Activated CD4-positive, CD25-positive, alpha-beta regulatory T cell (primary cell): ENCODE measurements around the gene TRAP1.

Experiments
- DNase-seq, 4 experiments: peaks; one replicate each; lab custom pipeline; 2025; lab: John Stamatoyannopoulos, UW

Gene TRAP1

GRCh38 chr16:3713587-3714242, 3.6 kb downstream of the TRAP1 start:
- DNase-seq: no peak

DNA sequence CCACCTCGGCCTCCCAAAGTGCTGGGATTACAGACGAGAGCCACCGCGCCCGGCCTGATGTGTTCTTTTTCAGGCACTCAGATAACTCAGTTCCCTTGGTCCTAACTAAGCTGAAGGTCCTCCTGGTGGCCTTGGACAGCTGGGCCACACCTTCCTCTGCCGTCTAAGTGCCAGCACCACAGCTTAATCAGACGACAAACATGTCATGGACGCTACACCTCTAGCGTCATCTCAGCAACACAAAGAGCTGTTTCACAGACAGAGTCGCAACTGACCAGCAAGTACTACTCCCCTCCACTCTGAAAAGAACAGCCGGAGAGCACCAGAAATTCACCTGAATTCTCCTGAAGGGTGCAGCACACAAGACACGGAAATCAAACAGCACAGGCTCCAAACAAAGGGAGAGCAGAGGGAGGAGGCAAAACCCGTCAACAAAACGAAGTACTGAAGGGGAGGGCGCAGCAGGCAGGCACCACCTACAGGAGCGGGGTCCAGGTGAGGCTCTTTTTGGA, 4.4 kb downstream of the TRAP1 start:
- no peak for DNase-seq

DNA sequence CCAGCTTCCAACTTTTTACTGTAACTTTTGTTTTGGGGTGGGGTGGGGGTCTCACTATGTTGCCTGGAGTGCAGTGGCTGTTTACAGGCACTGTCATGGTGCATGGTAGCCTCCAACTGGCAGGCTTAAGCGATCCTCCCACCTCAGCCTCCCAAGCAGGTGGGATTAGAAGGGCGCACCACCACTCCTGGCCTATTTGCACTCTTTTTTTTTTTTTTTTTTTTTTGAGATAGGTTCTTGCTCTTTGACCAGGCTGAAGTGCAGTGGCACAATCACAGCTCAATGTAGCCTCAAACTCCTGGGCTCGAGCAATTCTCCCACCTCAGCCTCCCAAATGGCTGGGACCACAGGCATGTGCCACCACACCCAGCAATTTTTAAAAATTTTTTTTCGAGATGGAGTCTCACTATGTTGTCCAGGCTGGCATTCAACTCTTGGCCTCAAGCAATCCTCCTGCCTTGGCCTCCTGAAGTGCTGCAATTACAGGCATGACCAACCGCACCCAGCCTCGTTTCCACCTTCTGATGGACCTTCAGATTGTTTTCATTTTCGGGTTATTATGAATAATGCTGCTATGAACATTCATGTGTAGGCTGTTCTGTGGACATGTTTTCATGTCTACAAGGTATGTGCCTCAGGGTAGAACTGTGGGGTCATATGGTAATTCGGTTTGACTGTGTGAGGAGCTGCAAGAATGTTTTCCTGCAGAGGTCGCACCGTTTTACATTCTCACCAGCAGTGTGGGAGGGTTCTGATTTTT, 10.9 kb downstream of the TRAP1 start:
- no peak for DNase-seq

DNA sequence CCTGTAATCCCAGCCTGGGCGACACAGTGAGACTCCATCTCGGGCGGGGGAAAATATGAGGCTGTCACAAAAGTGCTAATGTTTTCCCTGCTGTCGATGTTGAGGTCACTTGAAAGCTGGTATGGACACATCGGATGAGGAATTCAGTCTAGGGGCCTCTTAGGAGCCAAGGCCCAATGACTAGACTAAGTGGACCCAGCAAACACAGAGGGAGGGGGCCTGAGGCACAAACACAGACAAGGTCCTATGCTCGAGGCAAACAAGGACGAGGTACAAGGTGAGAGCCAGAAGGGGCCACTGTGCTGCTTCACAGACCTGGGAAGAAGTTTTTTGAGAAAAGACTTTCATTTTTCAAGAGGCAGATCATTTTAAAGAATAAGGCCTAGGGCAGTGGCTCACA, 15.2 kb downstream of the TRAP1 start:
- no peak for DNase-seq

GRCh38 chr16:3701531-3701930, 15.8 kb downstream of the TRAP1 start:
- no peak for DNase-seq

DNA sequence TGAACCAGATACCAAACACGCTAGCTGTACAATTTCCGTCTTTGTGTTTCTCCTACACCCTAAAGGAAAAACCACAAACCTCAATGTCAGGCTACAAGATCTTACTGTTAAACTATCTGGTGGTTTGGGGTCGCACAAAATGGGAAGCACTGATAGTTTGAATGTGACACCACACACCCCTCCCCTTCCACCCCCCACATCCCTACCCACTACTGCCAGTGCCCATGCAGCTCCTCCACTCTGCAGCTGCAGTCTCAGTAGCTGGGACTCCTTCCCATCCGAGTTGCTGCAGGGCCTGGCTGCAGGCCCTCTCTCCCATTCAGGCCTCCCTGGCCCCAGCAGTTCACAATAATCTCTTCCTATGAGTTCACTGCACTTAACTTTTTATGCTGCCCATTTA, 18.4 kb downstream of the TRAP1 start:
- DNase-seq: no peak

DNA sequence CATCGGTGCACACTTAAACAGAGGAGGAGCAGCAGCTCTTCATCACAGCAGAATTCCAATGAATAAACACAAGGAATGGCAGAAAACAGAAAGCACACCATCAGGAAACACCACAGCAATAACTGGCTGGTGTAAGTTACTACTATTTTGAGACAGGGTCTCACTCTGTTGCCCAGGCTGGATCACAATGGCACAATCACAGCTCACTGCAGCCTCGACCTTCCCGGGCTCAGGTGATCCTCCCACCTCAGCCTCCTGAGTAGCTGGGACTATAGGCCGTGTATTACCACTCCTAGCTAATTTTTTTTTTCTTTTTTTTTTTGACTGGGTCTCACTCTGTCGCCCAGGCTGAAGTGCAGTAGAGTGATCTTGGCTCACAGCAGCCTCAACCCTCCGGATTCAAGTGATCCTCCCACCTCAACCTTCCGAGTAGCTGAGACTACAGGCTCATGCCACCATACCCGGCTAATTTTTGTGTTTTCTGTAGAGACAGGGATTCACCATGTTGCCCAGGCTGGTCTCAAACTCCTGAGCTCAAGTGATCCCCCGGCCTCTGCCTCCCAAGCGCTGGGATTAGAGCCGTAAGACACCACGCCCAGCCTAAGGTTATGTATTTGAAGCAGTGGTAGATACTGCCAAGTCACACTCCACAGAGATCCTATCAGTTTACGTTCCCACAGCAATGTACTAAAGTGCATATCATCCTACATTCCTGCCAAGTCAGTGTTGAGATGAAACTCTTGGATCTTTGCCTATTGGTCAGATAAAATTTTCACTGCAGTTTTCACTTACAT, 20.7 kb downstream of the TRAP1 start:
- DNase-seq: no peak

- no peak for DNase-seq
Measured at GRCh38 chr16:3695610-3696369, 21.5 kb downstream of the TRAP1 start.

GRCh38 chr16:3694051-3694450, 23.3 kb downstream of the TRAP1 start:
- no peak for DNase-seq

- no peak for DNase-seq
Measured at GRCh38 chr16:3691761-3692160, 25.6 kb downstream of the TRAP1 start.

DNA sequence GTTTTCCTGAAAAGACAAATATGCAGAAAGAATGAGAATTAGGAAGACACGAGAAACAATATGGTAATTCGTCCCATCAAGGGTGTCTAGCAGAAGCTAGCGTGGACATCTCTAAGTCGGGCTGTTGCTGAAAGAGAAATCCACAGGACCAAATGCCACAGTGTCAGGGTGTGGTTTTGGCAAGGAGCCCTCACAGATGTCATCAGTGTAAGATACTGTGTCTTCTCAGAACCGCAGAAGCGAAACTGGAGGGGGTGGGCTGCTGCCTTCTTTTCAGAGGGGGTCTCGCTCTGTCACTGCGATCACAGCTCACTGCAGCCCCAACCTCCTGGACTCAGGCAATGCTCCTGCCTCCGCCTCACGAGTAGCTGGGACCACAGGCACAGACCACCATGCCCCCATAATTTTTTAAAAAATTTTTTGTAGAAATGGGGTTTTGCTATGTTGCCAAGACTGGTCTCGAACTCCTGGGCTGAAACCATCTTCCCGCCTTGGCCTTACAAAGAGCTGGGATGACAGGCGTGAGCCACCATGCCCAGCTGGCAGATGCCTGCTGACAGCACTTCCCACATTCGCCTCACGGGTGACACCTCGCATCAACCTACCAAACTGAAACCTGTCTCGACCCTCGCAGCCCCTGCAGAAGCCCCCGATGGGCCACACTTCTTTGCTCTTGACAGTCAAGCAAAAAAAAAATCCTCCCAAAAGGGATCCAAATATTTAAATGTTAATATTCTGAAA, 26.2 kb downstream of the TRAP1 start:
- DNase-seq: no peak

DNA sequence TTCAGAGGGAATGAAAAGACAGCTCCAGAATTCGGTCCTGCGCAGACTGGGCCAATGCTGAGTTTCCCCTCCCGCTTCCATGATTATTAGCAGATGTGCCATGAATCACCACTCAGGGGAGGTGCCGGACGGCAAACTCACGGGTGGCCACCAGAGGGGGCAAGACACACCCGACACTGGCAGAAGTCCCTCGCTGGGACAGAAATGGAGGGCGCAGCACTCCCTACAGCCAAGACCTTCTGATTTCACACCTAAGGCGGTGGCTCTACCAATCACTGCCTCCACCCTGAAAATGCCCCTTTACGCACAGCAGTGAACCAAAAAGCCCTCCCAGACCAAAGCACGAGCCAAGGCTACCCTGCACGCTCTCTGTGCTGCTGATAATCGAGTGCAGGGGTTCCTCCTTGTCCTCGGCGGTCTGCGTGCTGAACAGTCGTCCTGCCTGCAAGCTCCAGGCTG, 26.8 kb downstream of the TRAP1 start:
- peak; percentile 63 to 71 (median 70) for DNase-seq

DNA sequence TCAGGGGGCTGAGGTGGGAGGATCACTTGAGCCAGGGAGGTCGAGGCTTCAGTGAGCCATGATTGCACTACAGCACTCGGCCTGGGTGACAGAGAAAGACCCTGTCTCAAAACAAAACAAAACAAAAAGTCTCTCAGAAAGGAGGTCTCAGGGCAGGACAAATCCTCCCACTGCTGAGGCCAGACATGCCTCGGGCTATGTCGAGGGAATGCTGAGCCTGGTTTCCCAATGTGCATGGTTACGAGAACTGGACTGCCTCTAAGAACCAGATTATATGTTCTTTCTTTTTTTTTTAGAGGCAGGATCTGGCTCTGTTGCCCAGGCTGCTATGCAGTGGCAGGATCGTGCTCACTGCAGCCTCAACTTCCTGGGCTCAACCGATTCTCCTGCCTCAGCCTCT, 27.6 kb downstream of the TRAP1 start:
- no peak for DNase-seq

DNA sequence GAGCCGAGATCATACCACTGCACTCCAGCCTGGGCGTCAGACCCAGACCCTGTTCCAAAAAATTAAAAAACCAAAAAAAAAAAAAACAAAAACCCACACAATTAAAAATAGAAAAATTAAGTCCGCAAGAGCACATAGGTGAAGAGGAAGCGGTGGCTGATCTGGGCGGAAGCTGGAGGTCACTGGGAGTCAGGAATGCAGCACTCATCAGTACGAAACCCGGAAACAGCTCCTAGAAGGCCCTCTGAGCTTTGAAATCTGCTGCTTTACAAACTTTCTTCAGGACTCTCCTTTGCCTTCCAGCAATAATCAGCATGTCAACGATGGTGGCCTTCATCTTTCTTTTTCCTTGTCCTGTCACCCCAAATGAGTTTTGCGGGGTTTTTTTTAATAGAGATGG, 29.5 kb downstream of the TRAP1 start:
- no peak for DNase-seq

GRCh38 chr16:3687021-3687420, 30.3 kb downstream of the TRAP1 start:
- DNase-seq: no peak

DNA sequence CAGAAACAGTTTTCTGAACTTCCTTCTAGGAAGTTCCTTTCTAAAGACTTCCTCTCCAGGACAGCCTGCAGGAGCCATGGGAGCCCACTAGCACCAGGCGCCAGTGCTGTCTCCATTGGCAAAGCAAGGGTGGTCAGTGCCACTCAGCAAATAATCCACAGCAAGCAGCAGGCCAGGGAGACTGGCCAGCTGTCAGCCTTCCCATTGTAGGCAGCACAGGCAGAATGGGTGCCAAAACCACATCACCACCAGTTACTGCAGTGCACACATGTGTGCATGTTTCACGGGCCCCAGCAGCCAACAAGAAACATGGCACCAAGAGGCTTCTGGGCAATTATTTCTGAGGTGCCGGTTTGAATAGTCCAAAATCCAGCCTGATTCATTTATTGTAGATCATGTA, 36.1 kb downstream of the TRAP1 start:
- no peak for DNase-seq

DNA sequence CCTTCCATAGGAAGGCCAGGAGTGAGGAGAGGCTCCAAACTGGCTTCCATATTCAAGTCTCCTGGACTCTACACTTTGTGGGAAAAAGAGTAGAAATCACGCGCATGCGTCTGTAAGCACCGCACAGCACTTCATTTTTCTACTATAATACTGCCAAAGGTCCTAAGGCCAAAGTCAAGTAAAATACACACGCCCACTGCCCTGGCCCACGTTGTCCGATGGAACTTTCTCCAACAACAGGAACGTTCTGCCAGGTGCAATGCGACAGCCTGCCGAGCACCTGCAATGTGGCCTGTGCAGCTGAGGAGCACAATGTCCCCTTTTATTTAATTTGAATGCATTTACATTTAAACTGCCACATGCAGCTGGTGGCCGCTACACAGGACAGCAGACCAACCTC, 39.3 kb downstream of the TRAP1 start:
- no peak for DNase-seq

DNA sequence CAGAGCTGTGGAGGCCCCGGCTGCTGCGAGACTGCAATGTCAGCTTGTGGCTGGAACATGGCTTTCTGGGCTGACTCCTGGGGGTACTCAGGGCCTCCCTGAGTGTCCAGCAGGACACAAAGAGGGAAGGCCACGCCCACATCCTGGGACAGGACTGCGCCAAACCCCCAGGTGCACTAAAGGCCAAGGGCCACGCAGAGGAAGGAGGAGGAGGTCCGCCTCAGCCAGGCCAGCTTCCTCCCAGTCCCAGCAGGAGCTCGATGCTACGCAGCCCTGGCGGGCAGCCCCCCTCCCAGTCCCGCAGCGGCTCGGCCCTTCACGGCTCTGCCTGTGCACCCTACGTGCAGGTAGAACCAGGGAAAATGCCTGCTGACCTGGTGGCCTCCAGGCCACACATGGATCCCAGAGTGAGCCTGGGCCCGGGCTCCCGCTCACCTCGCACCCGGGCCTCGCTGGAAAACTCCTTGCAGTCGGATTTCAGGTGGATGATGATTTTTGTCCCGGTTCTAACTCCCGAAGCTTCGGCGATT, 41.7 kb downstream of the TRAP1 start:
- no peak for DNase-seq

DNA sequence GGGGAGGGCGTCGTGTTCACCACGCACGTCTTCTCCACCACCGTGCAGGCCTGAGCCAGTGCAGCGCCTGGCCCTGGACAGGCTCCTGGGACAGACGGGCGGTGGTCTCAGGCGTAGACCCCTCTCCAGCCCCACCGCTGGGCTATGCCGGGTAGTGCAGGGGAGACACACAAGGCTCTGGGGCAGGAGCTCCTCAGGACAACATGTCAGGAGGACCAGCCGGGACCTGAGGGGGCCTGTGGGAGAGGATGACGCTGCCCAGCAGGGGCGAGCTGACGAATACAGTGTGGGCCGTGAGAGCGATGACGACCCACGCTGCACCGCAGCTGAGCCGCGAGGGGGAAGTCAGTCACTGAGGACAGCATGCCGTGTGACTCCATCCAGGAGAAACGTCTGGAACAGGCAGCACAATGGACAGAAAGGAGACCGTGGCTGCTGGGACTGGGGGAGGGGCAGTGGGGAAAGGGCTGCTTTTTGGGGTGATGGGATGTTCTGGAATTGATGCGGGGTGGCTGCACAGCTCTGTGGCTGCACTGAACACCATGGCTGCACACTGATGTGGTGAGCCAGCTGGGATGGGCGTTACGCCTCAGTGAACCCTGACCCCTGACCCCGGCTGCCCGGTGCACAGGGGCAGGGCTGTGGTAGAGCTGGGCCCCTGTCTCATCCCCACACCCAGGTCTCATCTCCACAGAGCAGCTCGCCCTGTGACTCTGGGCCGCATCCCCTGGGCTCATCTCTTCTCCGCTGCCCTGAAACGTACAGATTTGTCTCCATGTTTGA, 42.6 kb downstream of the TRAP1 start:
- DNase-seq: no peak
